ENCODE measurements around the gene FOXO4. TPM values are rescaled to one million over a fixed set of nuclear protein-coding genes. Genes with fewer than 3 reads are reported as not detected.
A peak's percentile ranks its signal among the peaks of the same experiment; 100 is the strongest.

Gene FOXO4
- total and polyA plus RNA-seq, 2 experiments from 2014 or later, result 8.0 to 31.4 TPM

DNA sequence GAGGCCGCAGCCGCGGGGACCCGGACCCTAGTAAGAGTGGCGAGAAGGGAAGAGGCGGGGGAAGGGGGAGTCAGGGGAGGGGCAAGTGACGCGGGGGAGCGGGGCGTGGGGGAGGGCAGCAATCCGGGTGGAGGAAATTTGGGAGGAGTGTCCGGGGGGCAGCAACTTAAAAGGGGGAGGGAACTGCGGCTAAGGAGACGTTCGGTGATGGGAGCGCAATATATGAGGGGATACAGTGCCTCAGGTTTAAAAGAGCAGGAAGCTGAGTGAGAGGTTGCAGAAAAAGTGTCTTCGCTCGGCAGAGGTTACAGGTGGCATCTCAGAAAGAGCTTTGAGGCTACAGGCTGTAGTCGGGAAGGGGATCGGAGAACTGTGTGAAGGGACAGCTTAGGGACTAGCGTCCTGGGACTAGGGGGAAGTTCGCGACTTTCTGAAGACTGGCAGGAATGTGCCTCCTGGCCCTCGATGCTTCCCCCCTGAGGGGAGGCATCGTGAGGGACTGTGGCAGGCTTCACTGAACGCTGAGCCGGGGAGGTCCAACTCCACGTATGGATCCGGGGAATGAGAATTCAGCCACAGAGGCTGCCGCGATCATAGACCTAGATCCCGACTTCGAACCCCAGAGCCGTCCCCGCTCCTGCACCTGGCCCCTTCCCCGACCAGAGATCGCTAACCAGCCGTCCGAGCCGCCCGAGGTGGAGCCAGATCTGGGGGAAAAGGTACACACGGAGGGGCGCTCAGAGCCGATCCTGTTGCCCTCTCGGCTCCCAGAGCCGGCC is 519 bp downstream of the FOXO4 start (continued):
- TF ChIP-seq, protein P1, sequence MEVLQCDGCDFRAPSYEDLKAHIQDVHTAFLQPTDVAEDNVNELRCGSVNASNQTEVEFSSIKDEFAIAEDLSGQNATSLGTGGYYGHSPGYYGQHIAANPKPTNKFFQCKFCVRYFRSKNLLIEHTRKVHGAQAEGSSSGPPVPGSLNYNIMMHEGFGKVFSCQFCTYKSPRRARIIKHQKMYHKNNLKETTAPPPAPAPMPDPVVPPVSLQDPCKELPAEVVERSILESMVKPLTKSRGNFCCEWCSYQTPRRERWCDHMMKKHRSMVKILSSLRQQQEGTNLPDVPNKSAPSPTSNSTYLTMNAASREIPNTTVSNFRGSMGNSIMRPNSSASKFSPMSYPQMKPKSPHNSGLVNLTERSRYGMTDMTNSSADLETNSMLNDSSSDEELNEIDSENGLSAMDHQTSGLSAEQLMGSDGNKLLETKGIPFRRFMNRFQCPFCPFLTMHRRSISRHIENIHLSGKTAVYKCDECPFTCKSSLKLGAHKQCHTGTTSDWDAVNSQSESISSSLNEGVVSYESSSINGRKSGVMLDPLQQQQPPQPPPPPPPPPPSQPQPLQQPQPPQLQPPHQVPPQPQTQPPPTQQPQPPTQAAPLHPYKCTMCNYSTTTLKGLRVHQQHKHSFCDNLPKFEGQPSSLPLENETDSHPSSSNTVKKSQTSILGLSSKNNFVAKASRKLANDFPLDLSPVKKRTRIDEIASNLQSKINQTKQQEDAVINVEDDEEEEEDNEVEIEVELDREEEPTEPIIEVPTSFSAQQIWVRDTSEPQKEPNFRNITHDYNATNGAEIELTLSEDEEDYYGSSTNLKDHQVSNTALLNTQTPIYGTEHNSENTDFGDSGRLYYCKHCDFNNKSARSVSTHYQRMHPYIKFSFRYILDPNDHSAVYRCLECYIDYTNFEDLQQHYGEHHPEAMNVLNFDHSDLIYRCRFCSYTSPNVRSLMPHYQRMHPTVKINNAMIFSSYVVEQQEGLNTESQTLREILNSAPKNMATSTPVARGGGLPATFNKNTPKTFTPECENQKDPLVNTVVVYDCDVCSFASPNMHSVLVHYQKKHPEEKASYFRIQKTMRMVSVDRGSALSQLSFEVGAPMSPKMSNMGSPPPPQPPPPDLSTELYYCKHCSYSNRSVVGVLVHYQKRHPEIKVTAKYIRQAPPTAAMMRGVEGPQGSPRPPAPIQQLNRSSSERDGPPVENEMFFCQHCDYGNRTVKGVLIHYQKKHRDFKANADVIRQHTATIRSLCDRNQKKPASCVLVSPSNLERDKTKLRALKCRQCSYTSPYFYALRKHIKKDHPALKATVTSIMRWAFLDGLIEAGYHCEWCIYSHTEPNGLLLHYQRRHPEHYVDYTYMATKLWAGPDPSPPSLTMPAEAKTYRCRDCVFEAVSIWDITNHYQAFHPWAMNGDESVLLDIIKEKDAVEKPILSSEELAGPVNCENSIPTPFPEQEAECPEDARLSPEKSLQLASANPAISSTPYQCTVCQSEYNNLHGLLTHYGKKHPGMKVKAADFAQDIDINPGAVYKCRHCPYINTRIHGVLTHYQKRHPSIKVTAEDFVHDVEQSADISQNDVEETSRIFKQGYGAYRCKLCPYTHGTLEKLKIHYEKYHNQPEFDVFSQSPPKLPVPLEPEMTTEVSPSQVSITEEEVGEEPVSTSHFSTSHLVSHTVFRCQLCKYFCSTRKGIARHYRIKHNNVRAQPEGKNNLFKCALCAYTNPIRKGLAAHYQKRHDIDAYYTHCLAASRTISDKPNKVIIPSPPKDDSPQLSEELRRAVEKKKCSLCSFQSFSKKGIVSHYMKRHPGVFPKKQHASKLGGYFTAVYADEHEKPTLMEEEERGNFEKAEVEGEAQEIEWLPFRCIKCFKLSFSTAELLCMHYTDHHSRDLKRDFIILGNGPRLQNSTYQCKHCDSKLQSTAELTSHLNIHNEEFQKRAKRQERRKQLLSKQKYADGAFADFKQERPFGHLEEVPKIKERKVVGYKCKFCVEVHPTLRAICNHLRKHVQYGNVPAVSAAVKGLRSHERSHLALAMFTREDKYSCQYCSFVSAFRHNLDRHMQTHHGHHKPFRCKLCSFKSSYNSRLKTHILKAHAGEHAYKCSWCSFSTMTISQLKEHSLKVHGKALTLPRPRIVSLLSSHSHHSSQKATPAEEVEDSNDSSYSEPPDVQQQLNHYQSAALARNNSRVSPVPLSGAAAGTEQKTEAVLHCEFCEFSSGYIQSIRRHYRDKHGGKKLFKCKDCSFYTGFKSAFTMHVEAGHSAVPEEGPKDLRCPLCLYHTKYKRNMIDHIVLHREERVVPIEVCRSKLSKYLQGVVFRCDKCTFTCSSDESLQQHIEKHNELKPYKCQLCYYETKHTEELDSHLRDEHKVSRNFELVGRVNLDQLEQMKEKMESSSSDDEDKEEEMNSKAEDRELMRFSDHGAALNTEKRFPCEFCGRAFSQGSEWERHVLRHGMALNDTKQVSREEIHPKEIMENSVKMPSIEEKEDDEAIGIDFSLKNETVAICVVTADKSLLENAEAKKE (CRISPR knock-in tag; IDR thresholded peaks at IDR 0.05), result no peak
- no peak; the same call in 1 of the 2 replicates for TF ChIP-seq POLR2AphosphoS5 (IDR thresholded peaks at IDR 0.05; ENCODE audit: low read depth)
- TF ChIP-seq NANOG (IDR thresholded peaks at IDR 0.05; ENCODE audit: borderline replicate concordance), result no peak
- TF ChIP-seq, protein P2, sequence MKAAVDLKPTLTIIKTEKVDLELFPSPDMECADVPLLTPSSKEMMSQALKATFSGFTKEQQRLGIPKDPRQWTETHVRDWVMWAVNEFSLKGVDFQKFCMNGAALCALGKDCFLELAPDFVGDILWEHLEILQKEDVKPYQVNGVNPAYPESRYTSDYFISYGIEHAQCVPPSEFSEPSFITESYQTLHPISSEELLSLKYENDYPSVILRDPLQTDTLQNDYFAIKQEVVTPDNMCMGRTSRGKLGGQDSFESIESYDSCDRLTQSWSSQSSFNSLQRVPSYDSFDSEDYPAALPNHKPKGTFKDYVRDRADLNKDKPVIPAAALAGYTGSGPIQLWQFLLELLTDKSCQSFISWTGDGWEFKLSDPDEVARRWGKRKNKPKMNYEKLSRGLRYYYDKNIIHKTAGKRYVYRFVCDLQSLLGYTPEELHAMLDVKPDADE (IDR thresholded peaks at IDR 0.05), result no peak
- TF ChIP-seq EZH2 (IDR thresholded peaks at IDR 0.05; ENCODE audit: low read depth, unreplicated experiment), result no peak
- TF ChIP-seq ZNF331 (CRISPR knock-in tag; IDR thresholded peaks at IDR 0.05; ENCODE audit: low read depth), result no peak
- no peak for TF ChIP-seq EZH2phosphoT487 (IDR thresholded peaks at IDR 0.05; ENCODE audit: unreplicated experiment)
- TF ChIP-seq ZNF114 (CRISPR knock-in tag; IDR thresholded peaks at IDR 0.05), result no peak

DNA sequence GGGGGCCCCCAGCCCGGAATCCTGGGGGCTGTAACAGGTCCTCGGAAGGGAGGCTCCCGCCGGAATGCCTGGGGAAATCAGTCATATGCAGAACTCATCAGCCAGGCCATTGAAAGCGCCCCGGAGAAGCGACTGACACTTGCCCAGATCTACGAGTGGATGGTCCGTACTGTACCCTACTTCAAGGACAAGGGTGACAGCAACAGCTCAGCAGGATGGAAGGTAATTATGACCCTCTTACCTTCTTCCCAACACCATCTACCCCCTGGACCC is 1.0 kb downstream of the FOXO4 start:
- H3K4me2 ChIP-seq, result peak overlapping the region; percentile 84
- H3K4me3 Mint-ChIP-seq, result peak overlapping the region; percentile 97
- peaks cover 5% of the 10 kb centered on the region for H3K27me3 Mint-ChIP-seq (ENCODE audit: insufficient read depth, low read depth, poor library complexity)
- no peak overlapping the region for H3K27ac ChIP-seq (ENCODE audit: low read depth)
- H3K4me1 ChIP-seq (ENCODE audit: insufficient read depth), result peaks cover 31% of the 10 kb centered on the region
- peaks cover 31% of the 10 kb centered on the region for H3K4me1 Mint-ChIP-seq
- H3F3A ChIP-seq (replicated peaks; ENCODE audit: low read depth), result no peaks in the 10 kb centered on the region; the same call in 1 of the 2 replicates
- H3K9me2 ChIP-seq (ENCODE audit: insufficient read depth), result no peaks in the 10 kb centered on the region
- H3K27me3 ChIP-seq (ENCODE audit: insufficient read depth), result peaks cover 4% of the 10 kb centered on the region; the same call in 1 of the 2 replicates
- DNase-seq (ENCODE audit: low spot score) (no peak), ATAC-seq (no peak)
- H2AFZ ChIP-seq, result no peak overlapping the region
- peaks cover 8% of the 10 kb centered on the region; the same call in 1 of the 3 replicates for H3K36me3 Mint-ChIP-seq (ENCODE audit: low read depth)
- no peaks in the 10 kb centered on the region for H3K36me3 ChIP-seq (ENCODE audit: insufficient read depth)
- H3K27ac Mint-ChIP-seq, result no peak overlapping the region
- H3K4me3 ChIP-seq, result peak overlapping the region; percentile 78
- peaks cover 18% of the 10 kb centered on the region for H3K79me2 ChIP-seq (replicated peaks; ENCODE audit: insufficient read depth)
- H3K9me3 Mint-ChIP-seq, result no peaks in the 10 kb centered on the region; the same call in 2 of the 3 replicates
- H4K20me1 ChIP-seq (replicated peaks; ENCODE audit: insufficient read depth), result no peaks in the 10 kb centered on the region
- TF ChIP-seq, protein P3, sequence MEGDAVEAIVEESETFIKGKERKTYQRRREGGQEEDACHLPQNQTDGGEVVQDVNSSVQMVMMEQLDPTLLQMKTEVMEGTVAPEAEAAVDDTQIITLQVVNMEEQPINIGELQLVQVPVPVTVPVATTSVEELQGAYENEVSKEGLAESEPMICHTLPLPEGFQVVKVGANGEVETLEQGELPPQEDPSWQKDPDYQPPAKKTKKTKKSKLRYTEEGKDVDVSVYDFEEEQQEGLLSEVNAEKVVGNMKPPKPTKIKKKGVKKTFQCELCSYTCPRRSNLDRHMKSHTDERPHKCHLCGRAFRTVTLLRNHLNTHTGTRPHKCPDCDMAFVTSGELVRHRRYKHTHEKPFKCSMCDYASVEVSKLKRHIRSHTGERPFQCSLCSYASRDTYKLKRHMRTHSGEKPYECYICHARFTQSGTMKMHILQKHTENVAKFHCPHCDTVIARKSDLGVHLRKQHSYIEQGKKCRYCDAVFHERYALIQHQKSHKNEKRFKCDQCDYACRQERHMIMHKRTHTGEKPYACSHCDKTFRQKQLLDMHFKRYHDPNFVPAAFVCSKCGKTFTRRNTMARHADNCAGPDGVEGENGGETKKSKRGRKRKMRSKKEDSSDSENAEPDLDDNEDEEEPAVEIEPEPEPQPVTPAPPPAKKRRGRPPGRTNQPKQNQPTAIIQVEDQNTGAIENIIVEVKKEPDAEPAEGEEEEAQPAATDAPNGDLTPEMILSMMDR (conservative IDR thresholded peaks at IDR 0.05; ENCODE audit: low read depth in 2 of 2), result no peak
- no peak for TF ChIP-seq EZH2phosphoT487 (IDR thresholded peaks at IDR 0.05; ENCODE audit: unreplicated experiment)
- TF ChIP-seq JUNB (IDR thresholded peaks at IDR 0.05; ENCODE audit: unreplicated experiment), result no peak
- no peak for TF ChIP-seq STAT1 (IDR thresholded peaks at IDR 0.05; ENCODE audit: unreplicated experiment)

All from GM23338 (cell line).